Measurements from ENCODE around the gene PPP6R3. TPM values are rescaled to one million over a fixed set of nuclear protein-coding genes. Genes with fewer than 3 reads are reported as not detected.

Gene PPP6R3
- total and polyA plus RNA-seq, 2 of the 8 experiments (the other 6 are each of a cell fraction or from before 2014, with no cell fraction given) = 44.6 to 150 TPM

DNA sequence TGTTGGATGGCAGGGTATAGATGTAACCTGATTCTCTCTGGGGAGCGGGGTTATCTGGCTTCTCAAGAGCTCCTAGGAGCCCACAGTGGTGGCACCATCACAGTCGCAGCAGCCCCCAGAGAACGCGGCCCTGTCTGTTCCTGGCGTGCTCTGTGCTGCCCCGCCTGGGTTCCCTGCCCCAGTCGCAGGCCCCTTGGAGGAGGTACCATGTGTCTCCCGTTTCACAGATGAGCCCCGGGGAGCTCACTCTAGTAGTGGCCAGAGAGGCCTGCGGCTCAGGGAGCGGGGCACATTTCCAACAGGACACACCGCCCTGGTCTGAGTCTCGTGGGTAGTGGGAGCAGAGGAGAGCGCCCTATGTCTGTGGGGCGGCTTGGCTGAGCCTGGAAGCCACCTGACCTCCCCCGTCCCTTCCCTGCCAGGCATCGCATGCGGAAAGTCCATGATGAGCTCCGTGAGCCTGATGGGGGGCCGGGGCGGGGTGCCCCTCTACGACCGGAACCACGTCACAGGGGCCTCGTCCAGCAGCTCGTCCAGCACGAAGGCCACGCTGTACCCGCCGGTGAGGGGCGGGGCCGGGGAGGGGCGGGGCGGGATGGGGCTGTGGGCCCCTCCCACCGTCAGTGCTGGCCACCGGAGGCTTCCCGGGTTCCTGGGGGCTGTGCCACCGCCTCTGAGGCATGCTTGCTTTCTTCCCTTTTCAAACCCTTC, 21.0 kb upstream of the PPP6R3 start:
- TF ChIP-seq KDM4A (IDR thresholded peaks at IDR 0.05; ENCODE audit: low read depth, low read length, severe bottlenecking) (no peak), POLR2AphosphoS5 (IDR thresholded peaks at IDR 0.05; ENCODE audit: low read depth, low read length) (no peak), RXRA (IDR thresholded peaks at IDR 0.05; ENCODE audit: insufficient read depth, low read depth, low read length) (no peak), ASH2L (IDR thresholded peaks at IDR 0.05; ENCODE audit: low read length) (peak; percentile 9)
- TF ChIP-seq, protein P1, sequence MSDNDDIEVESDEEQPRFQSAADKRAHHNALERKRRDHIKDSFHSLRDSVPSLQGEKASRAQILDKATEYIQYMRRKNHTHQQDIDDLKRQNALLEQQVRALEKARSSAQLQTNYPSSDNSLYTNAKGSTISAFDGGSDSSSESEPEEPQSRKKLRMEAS (IDR thresholded peaks at IDR 0.05) = peak; percentile 37; the same call in 1 of the 2 replicates
- POLR2A ChIA-PET (ENCODE audit: partially characterized antibody) = interaction anchor here (1.2 to 1.7 kb wide), 3 partner anchors 12 to 129 kb away, joined by 3 to 4 read pairs (median 4); partner anchors contain the start of gene PPP6R3

More for the DNA sequence above, 21.0 kb upstream of the PPP6R3 start:
- no peak overlapping the region for H3K18ac ChIP-seq (ENCODE audit: extremely low read depth, low read length)
- H3K9me3 ChIP-seq (ENCODE audit: insufficient read depth in 2 of 2, low read depth in 1 of 2, low read length in 1 of 2) = no peaks in the 10 kb centered on the region
- peaks cover 0 to 2% (median 0%) of the 10 kb centered on the region in 4 experiments; a peak in 3 of 8 replicates for H3K36me3 ChIP-seq (ENCODE audit: control insufficient read depth in 2 of 4, insufficient read depth in 4 of 4, low read length in 3 of 4)
- H4K5ac ChIP-seq (ENCODE audit: insufficient read length, low read depth, low read length) = peak overlapping the region; percentile 22
- H3K9ac ChIP-seq (replicated peaks in 1 of 4; ENCODE audit: extremely low read depth in 1 of 4, low read depth in 3 of 4, low read length in 3 of 4) = 0 out of 7 replicates have a peak overlapping the region, but pooled peaks of 1 of the 4 experiments have one; percentile 10
- no peaks in the 10 kb centered on the region for H3K79me1 ChIP-seq (ENCODE audit: low read depth, low read length)
- H3K23ac ChIP-seq (ENCODE audit: insufficient read length) = no peak overlapping the region
- H4K91ac ChIP-seq (replicated peaks; ENCODE audit: insufficient read length, low read length) = no peak overlapping the region
- H2BK5ac ChIP-seq (ENCODE audit: low read depth, low read length) = peak overlapping the region; percentile 52; the same call in 1 of the 2 replicates
- no peak overlapping the region for H3K4ac ChIP-seq (replicated peaks; ENCODE audit: insufficient read length, low read depth, low read length)
- H2BK15ac ChIP-seq (ENCODE audit: low read length) = no peak overlapping the region
- H4K20me1 ChIP-seq (replicated peaks in 1 of 2; ENCODE audit: control insufficient read depth in 1 of 2, insufficient read depth in 2 of 2, low read length in 2 of 2) = peaks cover 0 to 9% of the 10 kb centered on the region in 2 experiments
- no peak overlapping the region for H2BK20ac ChIP-seq (ENCODE audit: low read length)
- no peak overlapping the region for H2BK120ac ChIP-seq (replicated peaks; ENCODE audit: low read depth, low read length)
- no peak overlapping the region for H2BK12ac ChIP-seq (ENCODE audit: low read depth, low read length)
- 71% methylated on average over 31 of the region's 38 CpGs; no CpG with 5 or more reads in 1 of the 2 experiments for WGBS, 2 experiments (ENCODE audit: extremely low coverage in 1 of 2, insufficient coverage in 1 of 2, insufficient read length in 1 of 2, insufficient replicate concordance in 2 of 2, low coverage in 1 of 2, low lambda C conversion rate in 2 of 2, missing lambda C conversion rate in 1 of 2)
- no peak overlapping the region for H2AK5ac ChIP-seq (ENCODE audit: low read depth, low read length)
- H3K4me3 ChIP-seq (ENCODE audit: extremely low read depth in 1 of 4, insufficient read depth in 2 of 4, low read depth in 3 of 4, low read length in 4 of 4) = no peak overlapping the region
- FAIRE-seq = no peak
- H3K27me3 ChIP-seq (replicated peaks in 1 of 4; ENCODE audit: control insufficient read depth in 3 of 4, extremely low read depth in 1 of 4, insufficient read depth in 3 of 4, low read length in 3 of 4) = no peaks in the 10 kb centered on the region
- H3K4me1 ChIP-seq (replicated peaks in 1 of 4; ENCODE audit: control insufficient read depth in 3 of 4, insufficient read depth in 4 of 4, low read length in 3 of 4) = peaks cover 3 to 22% (median 9%) of the 10 kb centered on the region in 4 experiments
- no peak overlapping the region for H3K14ac ChIP-seq (ENCODE audit: insufficient read length)
- no peak overlapping the region for H3K27ac ChIP-seq (ENCODE audit: low read depth, low read length)
- no peaks in the 10 kb centered on the region for H3K79me2 ChIP-seq (ENCODE audit: control insufficient read depth in 1 of 2, insufficient read depth in 2 of 2, low read length in 2 of 2)
- H4K8ac ChIP-seq (ENCODE audit: extremely low read depth, insufficient read depth, low read length) = peak overlapping the region; percentile 71
- no peaks in the 10 kb centered on the region for H3K23me2 ChIP-seq (ENCODE audit: low read depth, low read length)
- H2AFZ ChIP-seq (ENCODE audit: low read length) = no peak overlapping the region
- no peak overlapping the region for H3K4me2 ChIP-seq (ENCODE audit: insufficient read depth in 1 of 2, low read depth in 2 of 2, low read length in 2 of 2)
- H3K56ac ChIP-seq (replicated peaks; ENCODE audit: insufficient read length, low read depth, low read length) = no peak overlapping the region
- DNase-seq (ENCODE audit: low read depth in 1 of 2, low spot score in 2 of 2) = peak in 1 of 2 experiments; percentile 64
- CTCF ChIA-PET (ENCODE audit: partially characterized antibody) = interaction anchor here (0.8 to 2.2 kb wide), 8 partner anchors 16 to 142 kb away, joined by 3 to 8 read pairs (median 5); no protein-coding TSS in a partner anchor
